Measurements from ENCODE around the gene TSSK3.

DNA sequence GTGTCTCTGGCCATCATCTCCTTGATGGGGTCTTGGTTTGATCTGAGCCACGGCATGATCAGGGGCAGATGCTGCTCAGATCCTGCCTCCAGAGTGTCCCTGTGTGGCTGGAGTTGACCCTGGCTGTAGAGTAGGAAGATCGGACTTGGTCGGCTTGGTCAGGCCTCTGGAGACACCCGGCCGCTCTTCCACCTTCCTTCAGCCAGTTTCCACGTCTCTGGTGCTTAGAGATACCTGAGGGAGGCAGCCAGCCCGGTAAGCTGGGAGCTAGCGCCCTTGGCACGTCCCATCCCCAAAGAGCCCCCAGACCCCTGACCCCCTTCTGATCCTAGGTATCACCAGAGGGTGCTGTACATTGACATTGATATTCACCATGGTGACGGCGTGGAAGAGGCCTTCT, 35.1 kb upstream of the TSSK3 start:
- TF ChIP-seq, protein P1, sequence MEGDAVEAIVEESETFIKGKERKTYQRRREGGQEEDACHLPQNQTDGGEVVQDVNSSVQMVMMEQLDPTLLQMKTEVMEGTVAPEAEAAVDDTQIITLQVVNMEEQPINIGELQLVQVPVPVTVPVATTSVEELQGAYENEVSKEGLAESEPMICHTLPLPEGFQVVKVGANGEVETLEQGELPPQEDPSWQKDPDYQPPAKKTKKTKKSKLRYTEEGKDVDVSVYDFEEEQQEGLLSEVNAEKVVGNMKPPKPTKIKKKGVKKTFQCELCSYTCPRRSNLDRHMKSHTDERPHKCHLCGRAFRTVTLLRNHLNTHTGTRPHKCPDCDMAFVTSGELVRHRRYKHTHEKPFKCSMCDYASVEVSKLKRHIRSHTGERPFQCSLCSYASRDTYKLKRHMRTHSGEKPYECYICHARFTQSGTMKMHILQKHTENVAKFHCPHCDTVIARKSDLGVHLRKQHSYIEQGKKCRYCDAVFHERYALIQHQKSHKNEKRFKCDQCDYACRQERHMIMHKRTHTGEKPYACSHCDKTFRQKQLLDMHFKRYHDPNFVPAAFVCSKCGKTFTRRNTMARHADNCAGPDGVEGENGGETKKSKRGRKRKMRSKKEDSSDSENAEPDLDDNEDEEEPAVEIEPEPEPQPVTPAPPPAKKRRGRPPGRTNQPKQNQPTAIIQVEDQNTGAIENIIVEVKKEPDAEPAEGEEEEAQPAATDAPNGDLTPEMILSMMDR (IDR thresholded peaks at IDR 0.05) = no peak
- TF ChIP-seq EZH2 (IDR thresholded peaks at IDR 0.05; ENCODE audit: borderline replicate concordance, insufficient read depth, low read depth, low read length, poor library complexity, severe bottlenecking) = no peak

All from B cell (primary cell).